Skin epidermis (tissue), 12 donors: ENCODE results near the gene MTRR.
"Not testable (repeated sequence)": the region's sequence is repeated elsewhere in the genome, so short reads cannot be mapped to it uniquely, and the experiment has no call there.

Experiments
- H3K27ac ChIP-seq, 21 experiments: fragments of 200-600 bp; sonication (generic) in 11 of 21; one replicate each; pipeline ENCODE4 v1.5.0; 2020; ENCODE audit warnings: mild to moderate bottlenecking in 3 of 21, inconsistent platforms in 2 of 21, moderate library complexity in 2 of 21
- H3K4me3 ChIP-seq, 7 experiments: fragments of 200-600 bp; sonication (generic) in 2 of 7; one replicate each; pipeline ENCODE4 v1.5.0; 2020; ENCODE audit warnings: inconsistent platforms in 2 of 7, mild to moderate bottlenecking in 2 of 7, moderate library complexity in 1 of 7

Gene MTRR

DNA sequence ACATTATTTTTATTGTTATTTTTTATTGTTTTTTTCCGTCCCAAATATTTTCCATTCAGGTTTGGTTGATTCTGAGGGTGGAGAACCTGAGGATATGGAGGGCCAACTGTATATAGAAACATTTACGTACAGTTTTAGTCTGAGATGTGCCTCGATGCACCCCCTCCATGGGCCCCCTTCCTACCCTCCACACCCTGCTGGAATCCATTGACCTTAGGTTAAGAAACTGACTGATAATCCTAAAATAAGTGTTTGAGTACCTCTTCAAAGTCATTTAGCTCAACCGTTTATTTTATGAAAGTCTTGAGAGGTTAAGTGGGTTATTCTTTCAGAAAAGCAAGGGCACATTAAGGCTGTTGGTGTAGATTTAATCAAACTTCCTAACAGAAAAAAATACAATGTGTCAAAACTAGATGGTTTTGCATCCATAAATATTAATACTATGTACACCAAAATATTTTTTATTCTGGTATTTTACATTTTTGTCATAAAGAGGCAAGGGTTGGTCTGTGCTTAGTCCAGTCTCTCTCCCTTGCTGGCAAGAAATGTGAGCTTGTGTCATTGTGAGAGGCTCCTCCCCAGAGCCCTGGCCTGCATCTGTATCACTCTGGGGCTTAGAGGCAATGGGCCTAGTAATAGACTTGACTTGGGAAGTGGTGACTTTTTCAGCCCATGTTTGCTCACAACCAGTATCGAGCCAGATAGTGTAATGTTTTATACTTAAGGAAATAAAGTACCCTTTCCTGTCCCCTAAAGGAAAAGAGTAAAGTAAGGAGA lies 15.7 kb downstream of the MTRR start:
- Histone ChIP-seq H3K4me3 (no peak overlapping the region), H3K27ac (no peak overlapping the region)

DNA sequence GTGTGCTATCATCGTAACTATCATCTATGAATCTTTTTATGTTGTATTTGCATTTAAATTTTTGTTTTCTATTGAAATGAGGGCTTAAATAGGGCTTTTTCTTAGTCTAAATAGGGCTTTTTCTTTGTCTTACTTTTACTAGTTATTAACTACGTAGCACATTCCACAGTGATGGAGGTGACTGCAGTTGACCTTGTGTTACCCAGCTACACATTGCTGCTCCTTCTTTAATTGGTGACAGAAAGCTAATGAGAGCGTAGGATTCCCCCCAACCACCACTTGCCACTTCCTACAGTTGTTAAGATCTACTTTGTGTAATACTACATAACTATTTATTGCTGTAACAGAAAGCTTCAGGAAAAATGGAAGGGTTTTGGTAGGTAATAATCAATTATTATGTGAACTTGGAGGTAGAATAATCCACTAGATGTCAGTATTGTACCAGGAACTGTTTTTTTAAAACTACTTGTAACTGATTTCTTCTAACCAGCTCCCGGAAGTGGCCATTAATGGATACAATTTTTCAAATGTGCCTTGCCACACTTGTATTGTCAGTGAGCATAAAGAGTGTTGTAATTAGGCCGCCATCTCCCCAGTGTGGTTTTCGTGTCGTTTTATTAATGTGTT lies 18.0 kb downstream of the MTRR start:
- Histone ChIP-seq H3K4me3 (no peak overlapping the region), H3K27ac (no peak overlapping the region)

- Histone ChIP-seq H3K4me3 (no peak overlapping the region), H3K27ac (no peak overlapping the region)
These were observed 20.0 kb downstream of the MTRR start for GRCh38 chr5:7888901-7889300.

DNA sequence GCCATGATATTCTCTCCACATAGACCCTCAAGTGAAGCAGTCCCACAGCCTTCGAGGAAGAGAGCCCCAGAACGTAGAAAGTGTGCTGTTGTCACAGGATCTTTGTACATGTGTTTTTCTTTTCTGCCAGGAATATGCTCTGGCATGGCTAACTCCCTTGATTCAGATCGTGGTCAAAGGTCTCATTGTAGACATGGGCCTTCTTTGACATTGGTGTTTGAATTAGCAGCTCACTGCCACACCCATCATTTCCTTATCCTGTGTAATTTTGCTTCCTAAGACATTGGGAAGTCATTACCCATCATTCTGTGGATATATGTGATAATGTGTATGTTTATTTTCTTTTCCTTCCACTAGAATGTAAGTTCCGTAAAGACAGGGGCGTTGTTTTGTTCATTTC lies 25.5 kb downstream of the MTRR start:
- Histone ChIP-seq H3K27ac (no peak overlapping the region), H3K4me3 (no peak overlapping the region)

- no peak overlapping the region for H3K4me3 ChIP-seq
- no peak overlapping the region for H3K27ac ChIP-seq
These were observed 25.9 kb downstream of the MTRR start for GRCh38 chr5:7894860-7895259.

DNA sequence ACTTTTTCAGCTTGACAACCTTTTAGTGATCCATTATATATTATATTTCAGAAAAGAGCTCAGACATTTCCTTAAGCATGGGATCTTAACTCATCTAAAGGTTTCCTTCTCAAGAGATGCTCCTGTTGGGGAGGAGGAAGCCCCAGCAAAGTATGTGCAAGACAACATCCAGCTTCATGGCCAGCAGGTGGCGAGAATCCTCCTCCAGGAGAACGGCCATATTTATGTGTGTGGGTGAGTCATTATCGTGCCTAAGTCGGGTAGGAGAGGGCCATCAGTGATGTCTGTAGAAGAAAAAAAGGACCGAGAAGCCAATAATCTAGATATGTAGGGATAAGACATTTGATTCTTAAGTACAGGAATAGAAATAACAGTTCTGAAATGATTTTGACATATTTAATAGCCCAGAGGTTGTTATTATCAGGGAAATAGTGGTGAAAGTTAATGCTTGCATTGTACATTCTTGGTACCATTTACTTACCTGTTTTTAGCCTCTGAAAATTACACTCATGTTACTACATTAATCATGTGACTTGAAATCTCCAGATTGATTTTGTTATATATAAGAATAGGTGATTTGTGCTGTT lies 28.2 kb downstream of the MTRR start:
- H3K4me3 ChIP-seq = no peak overlapping the region
- no peak overlapping the region for H3K27ac ChIP-seq

- Histone ChIP-seq H3K4me3 (no peak overlapping the region), H3K27ac (peak overlapping the region in 1 of 21 experiments; percentile 2)
These were observed 33.3 kb downstream of the MTRR start for GRCh38 chr5:7902201-7902600.

GRCh38 chr5:7902666-7903625 lies 34.0 kb downstream of the MTRR start:
- no peak overlapping the region for H3K4me3 ChIP-seq
- H3K27ac ChIP-seq = peak overlapping the region in 1 of 21 experiments; percentile 2

DNA sequence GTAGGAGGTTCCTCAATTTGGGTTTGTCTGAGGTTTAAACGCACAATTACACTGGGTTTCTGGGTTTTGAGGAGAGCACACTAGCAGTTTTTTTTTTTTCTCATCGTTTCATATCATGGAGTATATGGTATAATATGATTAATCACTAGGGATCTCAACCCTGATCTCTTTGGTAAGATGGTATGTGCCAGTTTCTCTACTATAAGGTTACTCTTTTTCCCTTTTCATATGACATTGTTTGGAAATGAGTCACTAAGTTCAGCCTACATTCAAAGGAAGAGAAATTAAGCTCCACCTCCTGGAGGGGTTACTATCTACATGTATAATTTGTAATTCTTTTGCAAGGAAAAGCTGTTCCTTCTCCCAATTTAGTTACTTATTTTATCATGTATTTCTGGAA lies 35.2 kb downstream of the MTRR start:
- Histone ChIP-seq H3K27ac (no peak overlapping the region), H3K4me3 (no peak overlapping the region)

GRCh38 chr5:7907612-7908011 lies 38.7 kb downstream of the MTRR start:
- H3K27ac ChIP-seq = no peak overlapping the region
- no peak overlapping the region for H3K4me3 ChIP-seq

GRCh38 chr5:7908317-7908716 lies 39.4 kb downstream of the MTRR start:
- H3K27ac ChIP-seq = no peak overlapping the region

GRCh38 chr5:7910738-7911428 lies 41.9 kb downstream of the MTRR start:
- Histone ChIP-seq H3K27ac (no peak overlapping the region), H3K4me3 (no peak overlapping the region)

More at GRCh38 chr5:7908317-7908716, 39.4 kb downstream of the MTRR start:
- no peak overlapping the region for H3K4me3 ChIP-seq

DNA sequence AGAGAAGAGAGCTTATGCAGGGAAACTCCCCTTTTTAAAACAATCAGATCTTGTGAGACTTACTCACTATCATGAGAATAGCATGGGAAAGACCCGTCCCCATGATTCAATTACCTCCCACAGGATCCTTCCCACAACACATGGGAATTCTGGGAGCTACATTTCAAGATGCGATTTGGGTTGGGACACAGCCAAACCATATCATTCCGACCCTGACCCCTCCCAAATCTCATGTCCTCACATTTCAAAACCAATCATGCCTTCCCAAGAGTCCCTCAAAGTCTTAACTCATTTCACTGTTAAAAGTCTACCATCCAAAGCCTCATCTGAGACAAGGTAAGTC lies 42.5 kb downstream of the MTRR start:
- H3K27ac ChIP-seq, H3K4me3 ChIP-seq: not testable (repeated sequence)

DNA sequence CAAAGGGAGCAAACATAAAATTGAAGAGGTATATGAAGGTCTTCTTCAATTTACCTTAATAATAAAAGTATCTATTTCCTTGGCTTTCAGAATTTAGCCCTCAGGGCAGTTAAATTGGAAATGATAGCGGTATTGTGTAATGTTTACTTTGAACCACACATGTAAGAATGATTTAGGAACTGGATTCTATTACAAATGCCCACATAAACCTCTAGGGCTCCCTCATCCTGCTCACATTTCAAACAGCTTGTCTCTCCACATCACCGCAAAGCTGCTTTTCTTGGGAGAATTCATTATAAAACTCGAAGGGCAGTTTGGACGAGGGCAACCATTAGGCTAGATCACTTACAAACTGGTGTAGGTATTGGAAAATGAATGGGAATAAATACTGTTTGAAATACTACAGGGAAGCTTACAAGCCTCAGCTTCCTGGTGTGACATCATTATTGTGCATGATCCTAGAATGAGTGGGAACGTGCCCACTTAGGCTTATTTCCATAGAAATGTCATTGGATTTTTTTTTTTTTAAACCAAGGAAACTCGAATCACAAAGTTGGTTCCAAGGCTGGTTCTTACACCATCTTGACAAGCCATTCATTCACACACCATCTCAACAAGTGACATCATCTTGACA lies 47.3 kb downstream of the MTRR start:
- Histone ChIP-seq H3K27ac (no peak overlapping the region), H3K4me3 (no peak overlapping the region)

DNA sequence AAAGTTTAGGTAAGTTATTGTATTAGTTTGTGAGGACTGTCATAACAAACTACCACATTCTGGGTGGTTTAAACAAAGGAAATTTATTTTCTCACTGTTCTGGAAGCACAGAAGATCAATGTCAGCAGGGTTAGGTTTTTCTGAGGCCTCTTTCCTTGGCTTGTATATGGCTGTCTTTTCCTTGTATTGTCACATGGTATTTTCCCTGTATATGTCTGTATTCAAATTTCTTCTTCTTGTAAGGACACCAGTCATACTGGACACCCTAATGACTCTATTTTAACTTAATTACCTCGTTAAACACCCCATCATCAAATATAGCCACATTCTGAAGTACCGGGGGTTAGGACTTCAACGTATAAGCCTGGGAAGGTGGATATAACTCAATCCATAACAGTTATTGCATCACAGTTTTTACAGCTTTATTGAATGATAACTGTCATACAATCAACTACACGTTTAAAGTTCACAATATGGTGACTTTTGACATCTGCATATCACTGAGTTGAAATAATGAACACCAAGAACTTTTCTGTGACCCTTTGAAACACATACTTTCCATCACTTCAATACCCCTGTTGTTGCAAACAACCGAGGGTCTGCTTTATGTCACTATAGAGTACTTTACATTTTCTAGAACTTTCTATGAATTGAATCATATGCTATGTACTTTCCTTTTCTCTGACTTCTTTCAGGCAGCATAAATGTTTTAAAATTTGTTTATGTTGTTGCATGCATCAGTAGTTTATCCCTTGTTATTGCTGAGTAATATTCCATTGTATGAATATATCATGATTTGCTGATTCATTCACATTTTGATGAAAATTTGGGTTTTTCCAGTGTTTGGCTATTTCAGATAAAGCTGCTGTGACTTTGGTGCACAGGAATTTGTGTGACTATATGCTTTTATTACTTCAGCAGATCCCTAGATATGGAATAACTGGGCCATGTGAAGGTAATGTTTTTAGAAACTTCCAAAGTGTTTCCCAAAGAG lies 48.5 kb downstream of the MTRR start:
- no peak overlapping the region for H3K4me3 ChIP-seq
- H3K27ac ChIP-seq = no peak overlapping the region

- no peak overlapping the region for H3K27ac ChIP-seq
- no peak overlapping the region for H3K4me3 ChIP-seq
These were observed 57.2 kb downstream of the MTRR start for GRCh38 chr5:7925961-7926695.

DNA sequence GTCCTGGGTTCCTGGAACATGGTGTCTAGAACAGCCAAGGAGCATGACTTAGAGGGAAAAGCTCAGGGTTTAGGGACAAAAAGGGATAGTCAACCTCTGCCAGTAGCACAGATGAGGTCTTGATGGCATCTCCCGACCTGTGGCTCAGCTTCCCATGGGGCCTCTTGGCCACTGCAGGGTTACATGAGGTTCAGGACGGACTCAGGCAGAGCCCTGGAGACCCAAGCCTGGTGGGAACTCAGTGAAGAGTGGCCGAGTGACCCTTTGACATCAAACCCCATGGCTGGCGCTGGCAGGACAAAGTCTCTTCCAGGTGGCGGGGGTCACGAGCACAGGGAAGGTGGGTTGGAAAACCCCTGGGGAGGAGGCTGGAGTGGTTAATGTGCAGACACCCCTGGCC lies 57.8 kb downstream of the MTRR start:
- H3K27ac ChIP-seq = no peak overlapping the region
- H3K4me3 ChIP-seq = no peak overlapping the region
